Measurements from ENCODE around the gene S100A8. TPM values are rescaled to one million over a fixed set of nuclear protein-coding genes. Genes with fewer than 3 reads are reported as not detected.

The S100A8 gene
- total RNA-seq, 4 donors from 2014 or later: 1.6 to 7.4 TPM; not detected in 2

- in situ Hi-C loops (cut with MboI; ENCODE audit: low pct_ligation_motif_present in 1 of 4, low pct_unique_long_range_greater_than_20kb in 1 of 4, low sequenced_read_pairs in 3 of 4): no loop called here
- Histone ChIP-seq H3K27me3 (no peaks in the 10 kb centered on the region), H3K9me3 (no peaks in the 10 kb centered on the region), H3K36me3 (no peaks in the 10 kb centered on the region), H3K4me3 (no peak overlapping the region), H3K27ac (no peak overlapping the region), H3K4me1 (no peaks in the 10 kb centered on the region)
- 76 to 94% methylated on average over 3 to 5 of the region's 5 CpGs for WGBS, 2 donors (ENCODE audit: low coverage in 1 of 2)
- TF ChIP-seq CTCF (IDR thresholded peaks at IDR 0.05) (no peak), POLR2AphosphoS5 (IDR thresholded peaks at IDR 0.05) (no peak), EP300 (IDR thresholded peaks at IDR 0.05; ENCODE audit: low read depth) (no peak), POLR2A (IDR thresholded peaks at IDR 0.05) (no peak)
- intact Hi-C loops (cut with DNase I; ENCODE audit: low total_unique reads): no loop called here
- DNase-seq: no peak
Observed at GRCh38 chr1:153394391-153394790, 3.5 kb upstream of the S100A8 start.

- no peaks in the 10 kb centered on the region for H3K36me3 ChIP-seq
- H3K27me3 ChIP-seq: no peaks in the 10 kb centered on the region
- no peak overlapping the region for H3K4me3 ChIP-seq
- H3K9me3 ChIP-seq: no peaks in the 10 kb centered on the region
- TF ChIP-seq POLR2A (IDR thresholded peaks at IDR 0.05): no peak
- no peak for TF ChIP-seq EP300 (IDR thresholded peaks at IDR 0.05; ENCODE audit: low read depth)
- TF ChIP-seq POLR2AphosphoS5 (IDR thresholded peaks at IDR 0.05): no peak
- no peak for TF ChIP-seq CTCF (IDR thresholded peaks at IDR 0.05)
- no peaks in the 10 kb centered on the region for H3K4me1 ChIP-seq
- 69% methylated on average over 6 of the region's 6 CpGs; no CpG with 5 or more reads in 1 of the 2 donors for WGBS, 2 donors (ENCODE audit: low coverage in 1 of 2)
- no peak for DNase-seq
- in situ Hi-C loops (cut with MboI; ENCODE audit: low pct_ligation_motif_present in 1 of 4, low pct_unique_long_range_greater_than_20kb in 1 of 4, low sequenced_read_pairs in 3 of 4) (no loop called here), intact Hi-C loops (cut with DNase I; ENCODE audit: low total_unique reads) (no loop called here)
- no peak overlapping the region for H3K27ac ChIP-seq
Observed at GRCh38 chr1:153393926-153394325, 3.1 kb upstream of the S100A8 start.

GRCh38 chr1:153392822-153393221 lies 1.9 kb upstream of the S100A8 start:
- Histone ChIP-seq H3K9me3 (no peaks in the 10 kb centered on the region), H3K36me3 (no peaks in the 10 kb centered on the region), H3K4me1 (no peaks in the 10 kb centered on the region), H3K27ac (no peak overlapping the region), H3K4me3 (no peak overlapping the region), H3K27me3 (no peaks in the 10 kb centered on the region)
- no peak for DNase-seq
- WGBS, 2 donors (ENCODE audit: low coverage in 1 of 2): 60 to 79% methylated on average over 1 to 3 of the region's 3 CpGs
- in situ Hi-C loops (cut with MboI; ENCODE audit: low pct_ligation_motif_present in 1 of 4, low pct_unique_long_range_greater_than_20kb in 1 of 4, low sequenced_read_pairs in 3 of 4): no loop called here
- intact Hi-C loops (cut with DNase I; ENCODE audit: low total_unique reads): no loop called here
- no peak for TF ChIP-seq CTCF (IDR thresholded peaks at IDR 0.05)
- TF ChIP-seq EP300 (IDR thresholded peaks at IDR 0.05; ENCODE audit: low read depth): no peak
- TF ChIP-seq POLR2A (IDR thresholded peaks at IDR 0.05): no peak
- no peak for TF ChIP-seq POLR2AphosphoS5 (IDR thresholded peaks at IDR 0.05)

- H3K4me1 ChIP-seq: no peaks in the 10 kb centered on the region
Observed at GRCh38 chr1:153392258-153392657, 1.4 kb upstream of the S100A8 start.

More at GRCh38 chr1:153392258-153392657, 1.4 kb upstream of the S100A8 start:
- TF ChIP-seq POLR2AphosphoS5 (IDR thresholded peaks at IDR 0.05) (no peak), POLR2A (IDR thresholded peaks at IDR 0.05) (no peak), EP300 (IDR thresholded peaks at IDR 0.05; ENCODE audit: low read depth) (no peak), CTCF (IDR thresholded peaks at IDR 0.05) (no peak)
- H3K27ac ChIP-seq: no peak overlapping the region
- no peak overlapping the region for H3K4me3 ChIP-seq
- in situ Hi-C loops (cut with MboI; ENCODE audit: low pct_ligation_motif_present in 1 of 4, low pct_unique_long_range_greater_than_20kb in 1 of 4, low sequenced_read_pairs in 3 of 4) (no loop called here), intact Hi-C loops (cut with DNase I; ENCODE audit: low total_unique reads) (no loop called here)
- no peak for DNase-seq
- H3K36me3 ChIP-seq: no peaks in the 10 kb centered on the region
- WGBS, 2 donors (ENCODE audit: low coverage in 1 of 2): 43 to 49% methylated on average over 1 to 3 of the region's 3 CpGs
- H3K9me3 ChIP-seq: no peaks in the 10 kb centered on the region
- no peaks in the 10 kb centered on the region for H3K27me3 ChIP-seq
